HG02852 (cell line): ENCODE results near the gene CREG2.

ENCODE experiments used
- ATAC-seq: cut with Tn5 transposase; IDR thresholded peaks from one replicate; pipeline ENCODE4 v1.9.1; 2021; ENCODE audit warnings: mild to moderate bottlenecking, moderate library complexity; ENCODE audit not compliant: unreplicated experiment

The CREG2 gene

DNA sequence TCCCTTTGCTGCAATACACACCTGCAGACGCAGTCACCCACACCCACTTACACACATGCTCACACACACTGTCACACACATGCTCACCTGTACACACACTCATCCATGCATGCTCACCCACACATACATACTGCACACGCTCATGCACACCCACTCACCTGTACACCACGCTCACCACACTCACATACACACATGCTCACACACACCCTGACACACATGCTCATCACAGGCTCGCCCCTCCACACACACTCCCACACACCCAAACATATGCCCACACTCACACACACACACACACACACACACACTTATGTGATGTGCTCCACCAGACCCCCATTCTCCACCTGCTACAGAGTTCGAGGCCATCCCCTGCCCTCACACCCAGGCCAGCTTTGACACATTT lies 22.8 kb upstream of the CREG2 start:
- ATAC-seq = no peak

GRCh38 chr2:101409699-101410098 lies 22.4 kb upstream of the CREG2 start:
- no peak for ATAC-seq

DNA sequence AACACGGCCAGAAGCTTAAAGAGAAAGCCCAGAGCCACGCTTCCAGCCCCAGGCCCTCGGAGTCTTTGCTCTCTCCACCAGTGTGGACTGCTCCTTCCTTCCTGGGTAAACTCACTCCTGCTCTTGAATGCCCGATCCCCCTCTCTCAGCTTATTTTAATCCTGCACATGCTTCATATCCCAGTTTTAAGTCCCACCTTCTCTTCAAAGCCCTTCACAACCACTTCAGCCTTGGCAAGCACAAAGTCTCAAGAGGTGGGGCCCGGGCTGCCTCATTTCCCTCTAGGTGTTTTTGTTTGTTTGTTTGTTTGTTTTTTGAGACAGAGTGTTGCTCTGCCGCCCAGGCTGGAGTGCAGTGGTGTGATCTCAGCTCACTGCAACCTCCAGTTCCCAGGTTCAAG lies 21.6 kb upstream of the CREG2 start:
- no peak for ATAC-seq

DNA sequence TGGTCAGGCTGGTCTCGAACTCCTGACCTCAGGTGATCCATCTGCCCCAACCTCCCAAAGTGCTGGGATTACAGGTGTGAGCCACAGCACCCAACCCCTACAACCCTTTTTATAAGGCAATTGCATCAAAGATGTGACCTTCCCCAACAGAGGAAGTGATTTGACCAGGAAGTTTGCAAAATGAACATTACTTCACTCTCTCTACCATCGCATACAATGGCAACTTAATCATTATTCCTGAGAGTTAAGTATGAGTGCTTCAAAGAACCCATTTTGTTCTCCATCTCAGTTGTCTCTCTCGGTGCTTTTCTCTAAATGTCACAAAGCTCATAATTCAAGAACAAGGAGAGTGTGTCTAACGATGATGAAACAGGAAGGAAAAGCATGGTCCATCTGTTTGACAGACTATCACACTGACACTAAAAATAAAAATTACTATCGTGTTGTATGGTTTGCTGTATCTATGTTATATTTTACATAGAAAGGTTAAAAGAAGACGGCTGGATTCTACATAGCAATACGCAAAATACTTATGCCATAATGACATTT lies 18.1 kb upstream of the CREG2 start:
- no peak for ATAC-seq

GRCh38 chr2:101403745-101404144 lies 16.4 kb upstream of the CREG2 start:
- ATAC-seq = no peak

GRCh38 chr2:101402630-101403029 lies 15.3 kb upstream of the CREG2 start:
- ATAC-seq = no peak

DNA sequence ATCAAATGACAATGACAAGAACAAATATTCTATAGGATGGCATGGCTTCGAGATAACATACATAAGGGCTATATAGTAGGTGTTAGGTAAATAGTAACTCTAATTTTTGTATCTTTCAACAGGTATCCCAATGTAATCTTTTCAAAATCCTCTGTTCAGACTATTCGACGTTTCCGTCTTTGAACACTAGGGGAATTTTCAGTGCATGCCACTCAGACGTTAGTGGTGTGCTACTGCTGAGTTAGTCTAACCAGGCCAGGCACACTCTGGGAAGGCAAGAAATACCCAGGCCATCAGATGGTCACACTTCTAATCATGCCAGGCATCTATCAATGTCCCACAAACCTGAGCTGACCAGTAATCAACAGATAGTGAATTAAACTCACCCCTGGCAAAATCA lies 14.6 kb upstream of the CREG2 start:
- no peak for ATAC-seq

GRCh38 chr2:101401326-101401665 lies 14.0 kb upstream of the CREG2 start:
- no peak for ATAC-seq

DNA sequence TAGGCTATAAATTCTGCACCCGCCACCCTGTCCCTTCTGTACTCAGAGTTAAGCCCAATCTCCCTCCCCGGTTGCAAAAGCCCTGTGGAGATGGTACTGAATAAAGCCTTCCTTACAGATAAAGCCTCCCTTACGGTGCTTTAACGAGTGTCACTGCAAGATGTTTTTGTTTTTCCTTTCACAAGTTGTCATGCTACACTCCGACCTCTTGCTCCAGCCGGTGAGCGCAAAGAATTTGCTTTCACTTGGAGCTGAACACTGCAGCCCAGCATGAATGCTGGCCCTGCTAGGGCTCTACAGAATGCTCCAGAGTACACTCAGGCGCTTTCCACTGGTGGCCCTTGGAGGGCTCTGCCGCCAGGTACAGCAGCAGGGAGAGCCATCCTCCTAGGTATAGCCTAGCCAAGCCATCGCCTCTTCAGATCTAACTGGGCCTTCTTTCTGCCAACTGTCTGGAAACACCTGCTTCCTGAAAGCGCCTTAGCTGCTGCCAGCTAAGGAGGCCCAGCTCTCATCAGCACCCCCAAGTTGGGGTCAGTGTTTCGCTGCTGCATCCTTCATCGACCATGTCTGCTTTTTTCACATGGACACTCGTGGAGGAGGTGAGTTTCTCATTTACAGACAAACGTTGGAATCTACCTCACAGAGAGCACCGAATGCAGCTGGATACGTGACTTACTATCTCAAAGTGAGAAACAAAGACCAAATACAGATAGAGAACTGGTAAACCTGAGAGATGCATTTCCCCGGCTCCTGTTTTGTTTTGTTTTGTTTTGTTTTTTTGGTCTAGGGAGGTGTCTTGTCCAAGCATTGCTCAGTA lies 13.4 kb upstream of the CREG2 start:
- no peak for ATAC-seq

GRCh38 chr2:101400048-101400447 lies 12.7 kb upstream of the CREG2 start:
- no peak for ATAC-seq

DNA sequence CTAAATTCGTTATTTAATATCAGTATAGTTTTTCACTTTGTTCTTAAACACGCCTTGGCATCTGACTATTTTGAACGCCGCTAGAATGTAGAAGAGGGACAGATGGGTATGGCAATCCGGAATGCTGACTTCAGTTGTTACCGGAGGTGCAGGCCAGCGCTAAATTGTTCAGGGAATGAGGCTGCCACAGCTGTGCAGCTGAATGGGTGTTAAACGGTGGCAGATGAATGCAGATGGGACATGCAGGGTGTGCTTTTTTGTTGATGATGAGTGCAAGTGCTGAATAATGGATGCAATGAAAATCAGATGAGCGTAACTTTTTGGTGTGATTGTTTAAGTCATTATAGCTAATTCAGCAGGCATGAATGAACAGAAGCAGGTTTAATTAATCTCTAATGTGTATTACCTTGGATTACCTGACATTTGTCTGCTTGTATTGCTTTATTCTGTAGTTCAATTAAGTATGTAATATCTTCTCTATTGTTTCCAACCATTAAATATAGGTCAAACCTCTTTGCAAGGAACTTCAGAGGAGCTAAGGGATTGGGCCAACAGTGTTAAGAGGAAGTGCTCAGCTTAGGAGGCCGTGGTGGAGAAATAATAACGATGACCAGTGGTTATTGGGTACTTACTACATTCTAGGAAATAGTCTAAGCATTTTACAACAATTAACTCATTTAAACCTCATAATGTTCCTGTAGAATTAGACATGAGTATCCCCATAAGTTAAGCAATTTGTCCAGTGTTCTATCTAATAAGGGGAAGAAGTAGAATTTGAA lies 11.9 kb upstream of the CREG2 start:
- ATAC-seq = no peak

- no peak for ATAC-seq
These were observed 11.0 kb upstream of the CREG2 start for GRCh38 chr2:101398116-101398821.

DNA sequence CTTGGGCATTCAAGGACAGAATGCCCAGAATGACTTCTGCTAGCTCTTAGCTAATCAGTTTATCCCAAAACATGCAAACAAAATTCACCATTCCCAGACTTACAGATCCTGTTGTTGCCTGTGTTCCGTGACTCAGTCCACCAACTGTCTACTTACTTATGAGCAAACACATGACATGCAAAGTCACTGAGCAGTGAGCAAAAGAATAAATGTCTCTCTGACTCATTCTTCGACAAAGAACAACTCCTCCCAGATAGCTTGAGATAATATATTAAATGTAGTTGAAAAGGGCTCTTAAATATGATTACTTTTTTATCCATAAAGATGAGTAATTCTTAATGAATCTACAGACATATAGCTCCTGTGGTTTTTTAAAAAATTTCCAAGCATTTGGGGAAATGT lies 9.0 kb upstream of the CREG2 start:
- ATAC-seq = no peak

DNA sequence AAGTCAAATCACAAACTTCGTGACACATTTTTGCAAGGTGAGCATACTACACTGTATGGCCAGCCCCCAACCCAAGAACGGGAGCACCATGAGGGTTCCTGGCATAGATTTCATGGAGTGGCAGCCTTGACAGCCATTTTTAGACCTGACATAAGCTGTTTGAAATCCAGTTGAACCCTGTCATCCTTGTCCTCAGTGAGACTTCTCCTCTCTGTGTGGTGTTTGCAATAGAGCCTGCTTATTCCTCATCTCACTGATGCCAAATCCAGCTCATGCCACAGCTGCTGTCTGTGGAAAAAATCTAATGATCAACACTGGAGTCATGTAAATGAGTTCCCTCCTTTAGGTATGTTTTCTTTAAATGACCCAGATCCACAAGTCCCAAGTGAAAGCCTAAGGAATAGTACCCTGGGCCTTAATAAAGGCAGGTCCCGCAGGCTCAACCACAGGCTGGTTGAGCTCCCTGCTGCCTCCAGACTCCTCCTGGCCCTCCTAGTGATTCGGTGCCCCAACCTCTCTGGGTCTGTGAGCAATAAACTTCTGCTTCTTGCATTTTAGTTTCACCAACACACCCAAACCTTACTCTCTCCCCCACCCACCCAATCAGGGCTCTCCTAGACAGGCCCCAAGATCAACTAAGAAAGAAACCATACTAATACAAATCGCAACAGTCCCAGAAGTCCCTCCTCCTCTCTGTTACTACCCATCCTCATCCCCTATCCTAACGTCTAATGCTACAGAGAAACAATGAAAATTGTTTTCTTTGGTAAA lies 8.4 kb upstream of the CREG2 start:
- no peak for ATAC-seq

GRCh38 chr2:101388232-101388631 lies 929 bp upstream of the CREG2 start:
- ATAC-seq = no peak

- ATAC-seq = no peak
These were observed 628 bp downstream of the CREG2 start for GRCh38 chr2:101386599-101387150.

DNA sequence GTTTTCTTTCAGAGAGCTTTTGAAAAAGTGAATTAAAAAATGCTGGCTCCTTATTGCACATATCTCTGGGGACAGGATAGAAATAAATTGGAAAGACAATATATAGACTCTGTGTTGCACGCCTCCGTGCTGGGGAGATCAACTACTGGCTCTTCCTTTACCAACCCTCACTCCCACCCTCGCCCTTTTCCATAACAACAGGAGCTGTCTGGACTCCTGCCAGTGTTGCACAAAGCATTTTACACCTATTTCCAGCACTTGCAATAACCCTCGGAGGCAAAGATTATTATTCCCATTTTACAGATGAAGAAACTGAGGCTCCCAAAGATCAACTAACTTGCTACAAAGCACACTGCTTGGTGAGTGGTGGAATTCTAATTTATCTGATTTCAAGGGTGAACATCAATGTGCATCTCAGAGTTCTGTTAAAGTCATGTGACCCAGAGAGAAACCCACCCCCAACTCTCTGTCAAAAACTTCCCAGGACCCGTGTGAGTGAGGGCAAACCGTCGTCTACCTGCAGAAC lies 4.2 kb downstream of the CREG2 start:
- no peak for ATAC-seq

DNA sequence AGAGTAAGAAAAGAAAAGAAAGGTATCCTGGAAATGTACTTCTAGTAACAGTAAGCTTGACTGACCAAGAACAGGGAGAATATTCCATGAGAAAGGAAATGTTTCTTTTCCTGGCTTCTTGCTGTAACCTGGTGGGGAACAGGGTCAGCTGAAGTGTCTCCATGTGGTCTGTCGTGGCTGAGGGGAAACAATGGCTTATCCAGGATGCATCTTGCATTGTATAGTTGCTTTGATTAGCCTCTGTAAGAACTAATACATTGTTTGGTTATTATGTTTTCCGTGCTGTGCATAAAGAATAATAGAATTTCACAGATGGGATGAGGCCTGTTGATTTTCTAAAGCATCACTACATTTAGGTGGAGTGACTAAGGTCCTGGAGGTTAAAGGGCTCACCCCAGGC lies 4.9 kb downstream of the CREG2 start:
- no peak for ATAC-seq

DNA sequence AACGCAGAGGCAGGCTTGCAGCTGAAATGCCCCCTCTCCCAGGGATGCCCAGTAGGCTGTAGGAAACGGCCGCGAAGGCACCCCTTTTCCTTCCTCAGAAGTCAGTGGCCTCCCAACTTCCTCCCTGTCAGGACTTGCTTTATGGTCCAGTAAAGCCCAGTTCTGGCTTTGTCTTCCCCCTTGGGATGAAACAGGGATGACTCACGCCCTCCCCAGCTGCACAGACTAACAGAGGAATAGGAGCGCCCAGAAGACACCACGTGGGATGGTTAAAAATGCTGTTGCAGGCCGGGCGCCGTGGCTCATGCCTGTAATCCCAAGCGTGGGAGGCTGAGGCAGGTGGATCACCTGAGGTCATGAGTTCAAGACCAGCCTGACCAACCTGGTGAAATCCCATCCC lies 6.9 kb downstream of the CREG2 start:
- ATAC-seq = no peak

GRCh38 chr2:101379091-101379490 lies 8.2 kb downstream of the CREG2 start:
- no peak for ATAC-seq
